Ascending aorta (tissue), 2 donors: ENCODE measurements around the gene SLC28A1. TPM values are rescaled to one million over a fixed set of nuclear protein-coding genes. Genes with fewer than 3 reads are reported as not detected.
A peak's percentile ranks its signal among the peaks of the same experiment; 100 is the strongest.

Experiments used
- DNase-seq, 2 donors: peaks; one replicate each; pipeline ENCODE4 v3.0.0-alpha.2; 2019; ENCODE audit warnings: low spot score in 2 of 2
- H3K27ac ChIP-seq, 2 donors: fragments of 200-600 bp; sonication (generic); one replicate each; pipeline ENCODE4 v1.5.1; 2016 to 2017; ENCODE audit warnings: mild to moderate bottlenecking in 1 of 2
- H3K27me3 ChIP-seq: fragments of 200-600 bp; sonication (generic); one replicate; pipeline ENCODE4 v1.5.1; 2017
- H3K36me3 ChIP-seq, 2 donors: fragments of 200-600 bp; sonication (generic); one replicate each; pipeline ENCODE4 v1.5.1; 2016
- H3K4me1 ChIP-seq, 2 donors: fragments of 200-600 bp; sonication (generic); one replicate each; pipeline ENCODE4 v1.5.1; 2016 to 2017; ENCODE audit warnings: mild to moderate bottlenecking in 1 of 2
- H3K4me3 ChIP-seq, 2 donors: fragments of 200-600 bp; sonication (generic); one replicate each; pipeline ENCODE4 v1.5.1; 2016 to 2017; ENCODE audit warnings: mild to moderate bottlenecking in 1 of 2
- H3K9me3 ChIP-seq, 2 donors: fragments of 200-600 bp; sonication (generic); one replicate each; pipeline ENCODE4 v1.5.1; 2016
- CTCF ChIP-seq, 3 experiments: fragments of 200-600 bp in 2 of 3; fragments of 450-650 bp in 1 of 3; sonication (generic) in 2 of 3; IDR thresholded peaks; one replicate each; pipeline ENCODE4 v1.5.1; 2016 to 2019; ENCODE audit warnings: antibody characterized with exemption in 3 of 3, mild to moderate bottlenecking in 1 of 3, moderate library complexity in 1 of 3
- intact Hi-C: fragments of 100-400 bp; cut with DNase I; formaldehyde crosslinking; loops from one replicate; pipeline ENCODE4 v1.15.1; 2023
- total RNA-seq: library from RNA; depleted of rRNA; stranded (reverse); fragments of >200 nt; gene quantifications from one replicate; pipeline ENCODE4 v1.1.0, GENCODE V29; 2016

SLC28A1 gene
- total RNA-seq, 1 donor from 2014 or later, result not detected

GRCh38 chr15:84898761-84899160 lies 14.3 kb downstream of the SLC28A1 start:
- no peak for DNase-seq
- TF ChIP-seq CTCF (IDR thresholded peaks at IDR 0.05), result no peak
- H3K27me3 ChIP-seq, result no peaks in the 10 kb centered on the region

GRCh38 chr15:84899750-84900149 lies 15.3 kb downstream of the SLC28A1 start:
- intact Hi-C loops, result no loop called here
- H3K4me3 ChIP-seq, result no peak overlapping the region
- H3K27me3 ChIP-seq, result no peaks in the 10 kb centered on the region
- no peaks in the 10 kb centered on the region for H3K9me3 ChIP-seq
- H3K36me3 ChIP-seq, result no peaks in the 10 kb centered on the region
- no peak for DNase-seq
- H3K4me1 ChIP-seq, result peaks cover 10% of the 10 kb centered on the region in 2 donors
- no peak for TF ChIP-seq CTCF (IDR thresholded peaks at IDR 0.05)
- no peak overlapping the region for H3K27ac ChIP-seq

More at GRCh38 chr15:84898761-84899160, 14.3 kb downstream of the SLC28A1 start:
- intact Hi-C loops, result no loop called here
- Histone ChIP-seq H3K27ac (no peak overlapping the region), H3K4me1 (peaks cover 2% of the 10 kb centered on the region in 2 donors), H3K4me3 (no peak overlapping the region), H3K9me3 (no peaks in the 10 kb centered on the region), H3K36me3 (no peaks in the 10 kb centered on the region)

GRCh38 chr15:84901540-84901939 lies 17.1 kb downstream of the SLC28A1 start:
- no peak for TF ChIP-seq CTCF (IDR thresholded peaks at IDR 0.05)
- Histone ChIP-seq H3K9me3 (no peaks in the 10 kb centered on the region), H3K4me1 (peaks cover 13 to 19% of the 10 kb centered on the region in 2 donors), H3K27ac (no peak overlapping the region), H3K4me3 (no peak overlapping the region), H3K27me3 (no peaks in the 10 kb centered on the region), H3K36me3 (no peaks in the 10 kb centered on the region)
- intact Hi-C loops, result no loop called here
- DNase-seq, result no peak

- peaks cover 13 to 19% of the 10 kb centered on the region in 2 donors for H3K4me1 ChIP-seq
- no peaks in the 10 kb centered on the region for H3K36me3 ChIP-seq
- TF ChIP-seq CTCF (IDR thresholded peaks at IDR 0.05), result no peak
- H3K4me3 ChIP-seq, result no peak overlapping the region
- H3K27ac ChIP-seq, result peak overlapping the region; percentile 58 to 90
- DNase-seq, result no peak
- intact Hi-C loops, result no loop called here
- H3K9me3 ChIP-seq, result no peaks in the 10 kb centered on the region
- H3K27me3 ChIP-seq, result no peaks in the 10 kb centered on the region
Measured at GRCh38 chr15:84903751-84904150, 19.3 kb downstream of the SLC28A1 start.

- DNase-seq, result no peak
Measured at GRCh38 chr15:84904419-84904818, 20.0 kb downstream of the SLC28A1 start.

More at GRCh38 chr15:84904419-84904818, 20.0 kb downstream of the SLC28A1 start:
- Histone ChIP-seq H3K27me3 (no peaks in the 10 kb centered on the region), H3K4me1 (peaks cover 13 to 19% of the 10 kb centered on the region in 2 donors), H3K27ac (peak overlapping the region; percentile 58 to 90), H3K4me3 (no peak overlapping the region), H3K9me3 (no peaks in the 10 kb centered on the region), H3K36me3 (no peaks in the 10 kb centered on the region)
- no peak for TF ChIP-seq CTCF (IDR thresholded peaks at IDR 0.05)
- intact Hi-C loops, result no loop called here
